ENCODE measurements around the gene MB. TPM values are rescaled to one million over a fixed set of nuclear protein-coding genes. Genes with fewer than 3 reads are reported as not detected.
A peak's percentile ranks its signal among the peaks of the same experiment; 100 is the strongest.

Gene MB
- total and polyA plus RNA-seq, 4 donors, result 0.13 to 0.25 TPM; not detected in 2

- WGBS, result 90% methylated on average over 3 of the region's 3 CpGs
- Histone ChIP-seq H3K4me3 (ENCODE audit: low read depth in 1 of 3, low read length in 3 of 3) (no peak overlapping the region), H3K4me1 (ENCODE audit: control insufficient read depth in 4 of 4, insufficient read depth in 4 of 4, low read length in 3 of 4) (no peaks in the 10 kb centered on the region), H3K27ac (ENCODE audit: low read depth in 1 of 2, low read length in 2 of 2) (no peak overlapping the region), H3K36me3 (ENCODE audit: control insufficient read depth in 4 of 4, insufficient read depth in 3 of 4, low read depth in 1 of 4, low read length in 3 of 4) (no peaks in the 10 kb centered on the region), H3K9ac (ENCODE audit: low read depth in 1 of 2, low read length in 2 of 2) (no peak overlapping the region), H3K9me3 (ENCODE audit: control insufficient read depth in 4 of 4, low read length in 3 of 4) (no peaks in the 10 kb centered on the region), H3K27me3 (ENCODE audit: control insufficient read depth in 4 of 4, insufficient read depth in 4 of 4, low read length in 3 of 4) (no peaks in the 10 kb centered on the region)
- TF ChIP-seq EGR1 (IDR thresholded peaks at IDR 0.05; ENCODE audit: low read depth in 2 of 2), result no peak
- TF ChIP-seq MAX (IDR thresholded peaks at IDR 0.05), result no peak
- TF ChIP-seq GABPA (IDR thresholded peaks at IDR 0.05 in 1 of 2, conservative IDR thresholded peaks at IDR 0.05 in 1 of 2), result no peak
- TF ChIP-seq ATF3 (IDR thresholded peaks at IDR 0.05), result no peak
- TF ChIP-seq SP1 (IDR thresholded peaks at IDR 0.05), result no peak
- TF ChIP-seq HNF4G (IDR thresholded peaks at IDR 0.05), result no peak
- TF ChIP-seq HNF4A (conservative IDR thresholded peaks at IDR 0.05), result no peak
- no peak for TF ChIP-seq TAF1 (conservative IDR thresholded peaks at IDR 0.05)
- no peak for TF ChIP-seq NR2F2 (IDR thresholded peaks at IDR 0.05)
- TF ChIP-seq FOXA2 (IDR thresholded peaks at IDR 0.05), result no peak
- TF ChIP-seq JUND (IDR thresholded peaks at IDR 0.05), result no peak
- no peak for TF ChIP-seq FOXA1 (IDR thresholded peaks at IDR 0.05)
- no peak for TF ChIP-seq YY1 (IDR thresholded peaks at IDR 0.05)
- no peak for TF ChIP-seq RAD21 (IDR thresholded peaks at IDR 0.05)
- no peak for TF ChIP-seq CTCF (IDR thresholded peaks at IDR 0.05; ENCODE audit: low read depth, low read length, missing input control)
- DNase-seq (ENCODE audit: low spot score), result no peak
Measured at GRCh38 chr22:35632935-35633334, 15.8 kb upstream of the MB start.

- Histone ChIP-seq H3K4me3 (ENCODE audit: low read depth in 1 of 3, low read length in 3 of 3) (no peak overlapping the region), H3K4me1 (ENCODE audit: control insufficient read depth in 4 of 4, insufficient read depth in 4 of 4, low read length in 3 of 4) (no peaks in the 10 kb centered on the region), H3K9ac (ENCODE audit: low read depth in 1 of 2, low read length in 2 of 2) (no peak overlapping the region), H3K27me3 (ENCODE audit: control insufficient read depth in 4 of 4, insufficient read depth in 4 of 4, low read length in 3 of 4) (no peaks in the 10 kb centered on the region), H3K27ac (ENCODE audit: low read depth in 1 of 2, low read length in 2 of 2) (no peak overlapping the region), H3K36me3 (ENCODE audit: control insufficient read depth in 4 of 4, insufficient read depth in 3 of 4, low read depth in 1 of 4, low read length in 3 of 4) (no peaks in the 10 kb centered on the region), H3K9me3 (ENCODE audit: control insufficient read depth in 4 of 4, low read length in 3 of 4) (no peaks in the 10 kb centered on the region)
- 60% methylated on average over 5 of the region's 5 CpGs for WGBS
- DNase-seq (ENCODE audit: low spot score), result no peak
- peak; percentile 55 for TF ChIP-seq CTCF (IDR thresholded peaks at IDR 0.05; ENCODE audit: low read depth, low read length, missing input control)
- TF ChIP-seq EGR1 (IDR thresholded peaks at IDR 0.05; ENCODE audit: low read depth in 2 of 2), result no peak
- peak; percentile 77 to 91 for TF ChIP-seq RAD21 (IDR thresholded peaks at IDR 0.05)
- peak in 1 of 2 donors; percentile 23 for TF ChIP-seq RXRA (IDR thresholded peaks at IDR 0.05)
- TF ChIP-seq HNF4A (conservative IDR thresholded peaks at IDR 0.05), result peak in 1 of 2 donors; percentile 44
- TF ChIP-seq FOXA1 (IDR thresholded peaks at IDR 0.05), result no peak
- TF ChIP-seq SP1 (IDR thresholded peaks at IDR 0.05), result no peak
Measured at GRCh38 chr22:35631597-35631996, 14.5 kb upstream of the MB start.

Data from liver (tissue), 9 donors.